HepG2 (cell line): ENCODE results near the gene CDC14B. TPM values are rescaled to one million over a fixed set of nuclear protein-coding genes. Genes with fewer than 3 reads are reported as not detected.

Experiments
- AKNA ChIP-seq: sonication (generic); formaldehyde crosslinking; IDR thresholded peaks from 2 replicates; pipeline ENCODE4 v1.4.0; 2020; ENCODE audit warnings: missing genetic modification reagents, borderline replicate concordance
- BCL3 ChIP-seq: sonication (generic); formaldehyde crosslinking; IDR thresholded peaks from 2 replicates; pipeline ENCODE4 v1.5.1; 2020; ENCODE audit warnings: mild to moderate bottlenecking, missing genetic modification reagents, moderate library complexity
- CENPT ChIP-seq: sonication (generic); formaldehyde crosslinking; IDR thresholded peaks from 2 replicates; pipeline ENCODE4 v1.8.0; 2022; ENCODE audit warnings: low read depth, mild to moderate bottlenecking, moderate library complexity, missing genetic modification reagents
- IKZF4 ChIP-seq: sonication (generic); formaldehyde crosslinking; IDR thresholded peaks from 2 replicates; pipeline ENCODE4 v1.5.1; 2020; ENCODE audit warnings: borderline replicate concordance, mild to moderate bottlenecking, low read depth, missing genetic modification reagents; ENCODE audit errors: not compliant biosample characterization
- KDM5B ChIP-seq: sonication (generic); formaldehyde crosslinking; IDR thresholded peaks from 2 replicates; pipeline ENCODE4 v1.4.0; 2020; ENCODE audit warnings: missing genetic modification reagents, mild to moderate bottlenecking, borderline replicate concordance
- MNT ChIP-seq: fragments of 450-650 bp; IDR thresholded peaks from 2 replicates; pipeline ENCODE4 v1.6.1; 2016
- MTERF4 ChIP-seq: sonication (generic); formaldehyde crosslinking; IDR thresholded peaks from 2 replicates; pipeline ENCODE4 v1.8.0; 2023; ENCODE audit warnings: mild to moderate bottlenecking, missing genetic modification reagents
- POLR2AphosphoS5 ChIP-seq: IDR thresholded peaks from 2 replicates; pipeline ENCODE4 v1.6.1; 2012; ENCODE audit warnings: low read depth, low read length
- POLR2G ChIP-seq: fragments of 200-400 bp; formaldehyde crosslinking; IDR thresholded peaks from 2 replicates; pipeline ENCODE4 v1.6.1; 2018; ENCODE audit warnings: mild to moderate bottlenecking, low read depth, low read length, moderate library complexity
- RXRA ChIP-seq: sonication (generic); formaldehyde crosslinking; IDR thresholded peaks from 2 replicates; pipeline ENCODE4 v1.5.1; 2020; ENCODE audit warnings: missing genetic modification reagents
- SP140L ChIP-seq: sonication (generic); formaldehyde crosslinking; IDR thresholded peaks from 2 replicates; pipeline ENCODE4 v1.4.0; 2020; ENCODE audit warnings: missing genetic modification reagents, borderline replicate concordance
- SSRP1 ChIP-seq: IDR thresholded peaks from 2 replicates; pipeline ENCODE4 v1.6.1; 2016; ENCODE audit warnings: control low read depth
- TP53 ChIP-seq: sonication (generic); formaldehyde crosslinking; conservative IDR thresholded peaks from 2 replicates; pipeline ENCODE4 v1.4.0; 2020; ENCODE audit warnings: missing genetic modification reagents
- ZNF136 ChIP-seq: sonication (generic); formaldehyde crosslinking; IDR thresholded peaks from 2 replicates; pipeline ENCODE4 v1.8.1; 2022; ENCODE audit warnings: low read depth, mild to moderate bottlenecking, moderate library complexity, missing genetic modification reagents
- ZNF138 ChIP-seq: sonication (generic); formaldehyde crosslinking; IDR thresholded peaks from 2 replicates; pipeline ENCODE4 v1.5.0; 2020; ENCODE audit warnings: mild to moderate bottlenecking, low read depth, missing genetic modification reagents
- ZNF3 ChIP-seq: IDR thresholded peaks from 2 replicates; pipeline ENCODE4 v1.7.0; 2017; ENCODE audit warnings: inconsistent platforms
- ZNF460 ChIP-seq: sonication (generic); formaldehyde crosslinking; IDR thresholded peaks from 2 replicates; pipeline ENCODE4 v1.5.1; 2020; ENCODE audit warnings: missing genetic modification reagents, mild to moderate bottlenecking, borderline replicate concordance
- ZNF484 ChIP-seq: sonication (generic); formaldehyde crosslinking; IDR thresholded peaks from 2 replicates; pipeline ENCODE4 v1.5.1; 2020; ENCODE audit warnings: mild to moderate bottlenecking, low read depth, missing genetic modification reagents, borderline replicate concordance
- ZNF709 ChIP-seq: sonication (generic); formaldehyde crosslinking; IDR thresholded peaks from 2 replicates; pipeline ENCODE4 v1.5.0; 2020; ENCODE audit warnings: mild to moderate bottlenecking, missing genetic modification reagents
- ZNF776 ChIP-seq: sonication (generic); formaldehyde crosslinking; IDR thresholded peaks from 2 replicates; pipeline ENCODE4 v1.4.0; 2020; ENCODE audit warnings: mild to moderate bottlenecking, missing genetic modification reagents
- ZNF883 ChIP-seq: sonication (generic); formaldehyde crosslinking; IDR thresholded peaks from 2 replicates; pipeline ENCODE4 v1.5.1; 2020; ENCODE audit warnings: mild to moderate bottlenecking, missing genetic modification reagents; ENCODE audit errors: not compliant biosample characterization
- polyA plus RNA-seq, 8 experiments: library from polyadenylated mRNA; depleted of rRNA in 3 of 8; stranded (reverse) in 7 of 8; unstranded in 1 of 8; fragments of >200 nt; fragmentation: Illumina TruSeq in 4 of 8; extraction: Trizol in 4 of 8; gene quantifications; 2 replicates each; pipeline versions ENCODE4 v1.2.1 to v1.2.3, GENCODE V29; 2011 to 2016; ENCODE audit warnings: low read depth in 4 of 8, missing spikeins in 1 of 8, mixed read lengths in 1 of 8; ENCODE audit not compliant: insufficient read depth in 1 of 8
- total RNA-seq, 5 experiments: library from RNA; depleted of rRNA; stranded (reverse); fragments of >200 nt; fragmentation: Illumina TruSeq; extraction: Trizol; gene quantifications; 2 replicates each; pipeline ENCODE4 v1.2.3, GENCODE V29; 2016; ENCODE audit warnings: low read depth in 1 of 5

The CDC14B gene
- total and polyA plus RNA-seq, 2 of the 13 experiments (the other 11 are each of a cell fraction or from before 2014, with no cell fraction given): 25.8 to 33.3 TPM

GRCh38 chr9:96566498-96567202 lies 53.0 kb downstream of the CDC14B start (continued):
- no peak for TF ChIP-seq AKNA (CRISPR knock-in tag)
- no peak for TF ChIP-seq MNT
- TF ChIP-seq MTERF4 (CRISPR knock-in tag): 0 out of 2 replicates have a peak, but pooled peaks have one; percentile 29
- no peak for TF ChIP-seq ZNF138 (CRISPR knock-in tag)
- no peak; the same call in 1 of the 2 replicates for TF ChIP-seq ZNF136 (CRISPR knock-in tag)
- 0 out of 2 replicates have a peak, but pooled peaks have one; percentile 43 for TF ChIP-seq ZNF776 (CRISPR knock-in tag)
- no peak for TF ChIP-seq ZNF484 (CRISPR knock-in tag)
- no peak for TF ChIP-seq SP140L (CRISPR knock-in tag)
- peak; percentile 97 for TF ChIP-seq RXRA (CRISPR knock-in tag)
- TF ChIP-seq ZNF883 (CRISPR knock-in tag): no peak
- no peak for TF ChIP-seq ZNF3 (CRISPR knock-in tag)
- peak; percentile 17; the same call in 1 of the 2 replicates for TF ChIP-seq ZNF460 (CRISPR knock-in tag)
- TF ChIP-seq IKZF4 (CRISPR knock-in tag): no peak
- TF ChIP-seq POLR2AphosphoS5: peak; percentile 24; the same call in 1 of the 2 replicates
- no peak for TF ChIP-seq CENPT
- TF ChIP-seq KDM5B: peak; percentile 92
- peak; percentile 96; the same call in 1 of the 2 replicates for TF ChIP-seq BCL3 (CRISPR knock-in tag)
- no peak; the same call in 1 of the 2 replicates for TF ChIP-seq ZNF709 (CRISPR knock-in tag)
- peak; percentile 55; the same call in 1 of the 2 replicates for TF ChIP-seq POLR2G
- no peak for TF ChIP-seq SSRP1 (CRISPR knock-in tag)
- TF ChIP-seq TP53: no peak
